GM21526 (cell line): ENCODE measurements around the gene LARGE1.
"Not testable (repeated sequence)": the region's sequence is repeated elsewhere in the genome, so short reads cannot be mapped to it uniquely, and the experiment has no call there.

ENCODE experiments used
- ATAC-seq: cut with Tn5 transposase; IDR thresholded peaks from one replicate; pipeline ENCODE4 v1.9.1; 2021; ENCODE audit warnings: moderate library complexity; ENCODE audit not compliant: unreplicated experiment, low FRiP score

The LARGE1 gene

GRCh38 chr22:33579448-33580093, 340.7 kb downstream of the LARGE1 start:
- no peak for ATAC-seq

- ATAC-seq: no peak
Measured at GRCh38 chr22:33578752-33579151, 341.5 kb downstream of the LARGE1 start.

GRCh38 chr22:33577862-33578411, 342.3 kb downstream of the LARGE1 start:
- no peak for ATAC-seq

DNA sequence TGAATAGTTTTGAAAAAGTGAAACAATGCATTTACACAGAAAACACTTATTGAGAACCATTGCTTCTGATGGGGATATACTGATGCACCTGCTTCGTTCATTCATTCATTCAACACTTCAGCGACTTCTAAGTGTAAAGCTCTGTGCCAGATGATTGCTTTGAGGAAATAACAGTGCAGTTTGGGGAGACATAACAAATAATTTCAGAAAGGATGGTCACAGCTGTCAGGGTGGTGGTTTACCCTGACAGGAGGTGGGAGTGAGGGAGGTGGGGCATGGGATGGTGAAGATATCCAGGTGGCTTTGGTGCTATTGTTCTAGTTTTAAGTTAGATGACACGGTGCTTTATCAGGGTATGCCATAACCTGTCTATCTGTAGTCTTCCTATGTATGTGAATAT, 344.1 kb downstream of the LARGE1 start:
- ATAC-seq: no peak

GRCh38 chr22:33575771-33576170, 344.5 kb downstream of the LARGE1 start:
- no peak for ATAC-seq

- no peak for ATAC-seq
Measured at GRCh38 chr22:33575041-33575440, 345.2 kb downstream of the LARGE1 start.

DNA sequence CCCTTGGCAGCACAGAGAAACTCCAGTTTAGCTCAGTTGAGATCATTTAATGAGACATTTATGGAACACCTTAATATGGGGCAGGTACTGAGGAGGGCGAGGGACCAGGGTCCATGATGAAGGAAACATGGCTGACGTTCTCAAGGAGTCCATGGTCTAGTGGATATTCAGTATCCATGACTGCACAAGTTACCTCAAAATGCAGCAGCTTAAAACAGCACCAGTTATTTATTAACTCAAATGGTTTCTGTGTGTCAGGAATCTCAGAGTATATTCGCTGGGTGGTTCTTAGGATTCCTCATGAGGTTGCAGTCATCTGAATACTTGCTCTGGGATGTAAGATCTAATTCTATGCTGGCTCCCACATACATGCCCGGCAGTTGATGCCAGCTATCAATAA, 346.8 kb downstream of the LARGE1 start:
- no peak for ATAC-seq

GRCh38 chr22:33572086-33572485, 348.2 kb downstream of the LARGE1 start:
- no peak for ATAC-seq

- ATAC-seq: no peak
Measured at GRCh38 chr22:33570110-33570509, 350.2 kb downstream of the LARGE1 start.

DNA sequence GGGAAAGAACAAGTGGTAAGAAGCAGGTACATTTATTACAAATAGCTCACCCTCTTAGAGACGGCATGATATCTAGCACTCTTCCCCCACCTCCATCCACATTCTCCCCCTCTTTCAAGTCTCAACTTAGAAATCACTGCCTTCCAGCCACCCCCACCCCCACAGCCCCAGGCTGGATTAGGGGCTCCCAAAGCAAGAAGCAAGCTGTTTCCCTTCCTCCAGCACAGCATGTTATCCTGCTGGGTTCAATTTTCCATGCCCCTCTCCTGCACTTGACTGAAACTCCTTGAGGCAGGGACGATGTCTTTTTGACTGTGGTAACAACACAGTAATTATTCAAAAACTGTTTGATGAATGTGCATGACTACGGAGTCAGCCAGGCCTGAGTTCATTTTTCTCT, 350.7 kb downstream of the LARGE1 start:
- no peak for ATAC-seq

- ATAC-seq: no peak
Measured at GRCh38 chr22:33569018-33569417, 351.3 kb downstream of the LARGE1 start.

DNA sequence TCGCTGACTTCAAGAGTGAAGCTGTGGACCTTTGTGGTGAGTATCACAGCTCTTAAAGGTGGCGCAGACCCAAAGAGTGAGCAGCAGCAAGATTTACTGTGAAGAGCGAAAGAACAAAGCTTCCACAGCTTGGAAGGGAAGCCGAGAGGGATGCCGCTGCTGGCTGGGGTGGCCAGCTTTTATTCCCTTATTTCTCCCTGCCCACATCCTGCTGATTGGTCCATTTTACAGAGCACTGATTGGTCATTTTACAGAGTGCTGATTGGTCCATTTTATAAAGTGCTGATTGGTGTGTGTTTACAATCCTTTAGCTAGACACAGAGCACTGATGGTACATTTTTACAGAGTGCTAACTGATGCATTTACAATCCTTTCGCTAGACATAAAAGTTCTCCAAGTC, 353.8 kb downstream of the LARGE1 start:
- ATAC-seq: not testable (repeated sequence)

GRCh38 chr22:33565580-33565995, 354.7 kb downstream of the LARGE1 start:
- ATAC-seq: no peak

- no peak for ATAC-seq
Measured at GRCh38 chr22:33564683-33565082, 355.6 kb downstream of the LARGE1 start.

DNA sequence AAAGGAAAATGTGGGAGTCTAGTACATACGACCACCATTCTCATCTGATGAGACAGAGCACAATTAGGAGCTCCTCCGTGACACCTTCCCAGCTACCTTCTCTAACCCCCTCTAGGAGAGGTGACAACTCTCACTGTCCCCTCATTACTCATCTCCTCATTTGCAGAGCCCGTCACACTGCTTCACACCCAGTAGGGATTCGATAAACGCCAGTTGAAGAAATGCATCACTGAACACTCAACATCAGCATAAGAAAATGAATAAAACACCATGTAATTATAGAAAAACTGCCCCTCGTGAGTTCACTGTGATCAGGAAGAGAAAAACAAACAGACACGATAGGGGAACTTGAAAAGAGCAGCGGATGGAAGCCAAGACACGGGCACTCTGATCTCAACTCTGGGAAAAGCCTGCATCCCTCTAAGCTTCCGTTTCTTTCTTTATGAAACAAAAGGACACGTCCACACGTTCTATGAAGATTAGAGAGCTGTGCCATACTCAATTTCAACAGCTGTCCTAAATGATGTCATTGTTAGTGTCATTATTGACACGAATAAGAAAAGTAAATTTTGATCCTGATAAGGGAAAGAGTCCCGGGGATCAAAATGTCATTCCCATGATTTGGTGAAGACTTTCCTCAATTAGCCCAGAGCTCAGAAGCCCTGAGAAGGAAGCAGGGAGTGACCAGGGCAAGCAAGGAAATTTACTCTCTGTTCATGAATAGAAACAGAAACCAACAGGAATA, 356.9 kb downstream of the LARGE1 start:
- no peak for ATAC-seq

GRCh38 chr22:33562501-33562900, 357.8 kb downstream of the LARGE1 start:
- no peak for ATAC-seq

GRCh38 chr22:33561149-33561807, 359.0 kb downstream of the LARGE1 start:
- ATAC-seq: no peak

DNA sequence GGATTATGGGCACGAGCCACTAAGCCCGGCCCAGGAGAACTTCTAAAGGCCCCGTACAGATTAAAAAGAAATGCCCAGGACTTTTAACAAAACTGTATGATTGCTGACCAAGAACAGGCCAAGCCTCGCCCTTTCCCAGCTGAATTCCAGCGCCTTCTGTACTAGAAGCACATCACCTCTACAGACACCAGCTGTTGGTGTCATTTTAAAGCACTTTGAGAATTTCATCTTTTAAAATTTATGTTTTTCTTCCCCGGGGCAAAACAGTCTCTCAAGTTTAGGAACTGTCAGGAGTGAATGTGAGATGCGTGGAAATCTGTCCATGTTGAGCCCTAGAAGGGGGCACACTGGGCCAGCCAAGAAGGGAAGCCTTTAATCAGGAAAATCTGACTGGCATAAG, 362.4 kb downstream of the LARGE1 start:
- no peak for ATAC-seq

DNA sequence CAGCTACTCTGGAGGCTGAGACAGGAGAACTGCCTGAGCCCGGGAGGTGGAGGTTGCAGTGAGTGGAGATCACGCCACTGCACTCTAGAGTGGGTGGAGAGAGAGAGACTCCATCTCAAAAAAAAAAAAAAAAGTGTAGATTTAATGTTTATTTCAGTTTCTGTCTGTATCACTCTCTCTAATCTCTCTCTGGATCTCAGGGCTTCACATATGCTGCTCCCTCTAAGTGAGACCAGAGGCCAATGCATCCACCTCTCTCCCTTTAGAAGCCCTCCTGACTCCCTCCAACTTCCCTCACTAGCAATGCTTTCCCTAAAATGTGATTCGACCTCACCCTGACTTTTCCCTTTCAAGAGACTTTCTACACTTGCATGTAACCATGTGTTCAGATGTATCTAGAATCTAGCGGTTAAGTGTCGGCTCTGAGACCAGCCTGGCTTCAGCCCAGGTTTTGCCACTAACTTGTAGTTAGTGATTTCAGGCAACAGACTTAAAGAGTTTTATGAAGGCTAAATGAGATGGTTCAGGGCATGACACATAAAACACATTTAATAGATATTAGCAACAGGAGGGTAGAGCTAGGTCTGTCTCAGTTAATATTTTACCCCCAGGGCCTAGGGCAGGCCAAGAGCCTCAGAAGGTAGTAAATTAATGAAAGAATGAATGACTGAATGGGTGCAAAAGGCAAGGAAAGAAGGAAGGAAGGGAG, 364.3 kb downstream of the LARGE1 start:
- no peak for ATAC-seq

DNA sequence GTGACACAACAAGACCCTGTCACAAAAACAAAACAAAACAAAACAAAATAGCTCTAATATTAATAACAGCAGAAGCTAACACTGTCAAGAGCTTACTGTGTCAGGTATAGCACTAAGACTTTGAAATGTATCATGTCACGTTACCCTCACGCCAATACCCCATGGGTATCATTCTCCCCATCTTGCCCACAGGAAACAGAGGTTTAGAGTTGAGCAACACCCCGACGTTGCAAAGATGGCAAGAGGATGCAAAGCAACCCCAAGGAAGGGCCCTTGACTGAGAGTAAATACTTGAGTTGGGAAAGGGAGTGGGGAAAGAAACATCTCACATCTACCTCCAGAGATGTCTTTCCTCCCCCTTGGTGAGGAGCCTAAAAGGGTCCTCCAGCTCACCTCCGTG, 366.8 kb downstream of the LARGE1 start:
- ATAC-seq: no peak

- ATAC-seq: no peak
Measured at GRCh38 chr22:33544707-33545106, 375.6 kb downstream of the LARGE1 start.
